ENCODE data around the gene CEBPA.

GRCh38 chr19:33251076-33251475 is 51.3 kb downstream of the CEBPA start:
- no peak for TF ChIP-seq CTCF (IDR thresholded peaks at IDR 0.05)
- no peak for TF ChIP-seq POLR2A (IDR thresholded peaks at IDR 0.05)

Measured in esophagus squamous epithelium (tissue), 4 donors.